SU-DHL-6 (cell line): ENCODE results near the gene LHX4.

Experiments used
- H2AFZ ChIP-seq: fragments of 200-600 bp; sonication (generic); 2 replicates; pipeline ENCODE4 v1.6.1; 2014; ENCODE audit warnings: low read depth, mild to moderate bottlenecking, moderate library complexity, mixed read lengths, antibody characterized with exemption, low read length; ENCODE audit not compliant: severe bottlenecking
- H3F3A ChIP-seq: fragments of 200-600 bp; shearing (Covaris generic); 2 replicates; pipeline ENCODE4 v1.6.0; 2016; ENCODE audit warnings: antibody characterized with exemption, mild to moderate bottlenecking; ENCODE audit not compliant: insufficient read depth
- H3K27ac ChIP-seq: fragments of 200-600 bp; sonication (generic); 2 replicates; pipeline ENCODE4 v1.5.1; 2016; ENCODE audit warnings: low read depth, mild to moderate bottlenecking, low read length, moderate library complexity, mixed read lengths
- H3K27me3 ChIP-seq: fragments of 200-600 bp; sonication (generic), shearing (Covaris generic); 2 replicates; pipeline ENCODE4 v1.6.0; 2014; ENCODE audit warnings: mild to moderate bottlenecking, low read length
- H3K36me3 ChIP-seq: fragments of 200-600 bp; sonication (generic); 2 replicates; pipeline ENCODE4 v1.6.1; 2014; ENCODE audit warnings: mild to moderate bottlenecking, low read length, mixed read lengths
- H3K4me2 ChIP-seq: fragments of 300-600, 200-600 bp; shearing (Covaris generic), sonication (generic); 2 replicates; pipeline ENCODE4 v1.6.0; 2014; ENCODE audit warnings: low read length, low read depth, mild to moderate bottlenecking; ENCODE audit not compliant: poor library complexity, severe bottlenecking
- H3K4me3 ChIP-seq: fragments of 200-600 bp; sonication (generic); 2 replicates; pipeline ENCODE4 v1.5.1; 2014; ENCODE audit warnings: antibody characterized with exemption, low read length, mild to moderate bottlenecking, mixed read lengths; ENCODE audit not compliant: insufficient read depth, poor library complexity, severe bottlenecking
- H3K79me2 ChIP-seq: fragments of 200-600 bp; sonication (generic); 2 replicates; pipeline ENCODE4 v1.6.1; 2014; ENCODE audit warnings: mild to moderate bottlenecking, low read length, moderate library complexity; ENCODE audit not compliant: insufficient read depth
- H3K9ac ChIP-seq: fragments of 200-600 bp; sonication (generic); 2 replicates; pipeline ENCODE4 v1.7.0; 2014; ENCODE audit warnings: mild to moderate bottlenecking, low read length
- H3K9me2 ChIP-seq: fragments of 200-600 bp; sonication (generic); replicated peaks from 2 replicates; pipeline ENCODE4 v1.6.1; 2014; ENCODE audit warnings: low read length; ENCODE audit not compliant: insufficient read depth
- H3K9me3 ChIP-seq: fragments of 200-600 bp; sonication (generic); 2 replicates; pipeline ENCODE4 v1.6.1; 2014; ENCODE audit warnings: low read length, mixed read lengths; ENCODE audit not compliant: insufficient read depth
- H4K20me1 ChIP-seq: fragments of 200-600 bp; sonication (generic); 2 replicates; pipeline ENCODE4 v1.6.1; 2014; ENCODE audit warnings: low read depth, mild to moderate bottlenecking, antibody characterized with exemption, low read length, moderate library complexity, mixed read lengths
- CTCF ChIP-seq: fragments of 200-600 bp; sonication (generic); IDR thresholded peaks from one replicate; pipeline ENCODE4 v1.5.1; 2017; ENCODE audit warnings: antibody characterized with exemption, mild to moderate bottlenecking, low read length, moderate library complexity; ENCODE audit not compliant: insufficient read depth, poor library complexity, severe bottlenecking
- EZH2phosphoT487 ChIP-seq: fragments of 200-600 bp; sonication (generic), shearing (Covaris generic); conservative IDR thresholded peaks from 2 replicates; pipeline ENCODE4 v1.6.1; 2018; ENCODE audit warnings: mild to moderate bottlenecking, antibody characterized with exemption, low read length, moderate library complexity, mixed read lengths

LHX4 gene

GRCh38 chr1:180261030-180261429 is 31.0 kb downstream of the LHX4 start:
- TF ChIP-seq EZH2phosphoT487 (no peak), CTCF (no peak)
- H3K9me2 ChIP-seq, result no peaks in the 10 kb centered on the region
- H3K4me3 ChIP-seq, result no peak overlapping the region
- no peak overlapping the region for H3K27ac ChIP-seq
- H3K9me3 ChIP-seq, result no peaks in the 10 kb centered on the region
- H3K36me3 ChIP-seq, result no peaks in the 10 kb centered on the region
- H3K27me3 ChIP-seq, result no peaks in the 10 kb centered on the region
- H3K79me2 ChIP-seq, result no peaks in the 10 kb centered on the region
- no peak overlapping the region for H3K9ac ChIP-seq
- no peaks in the 10 kb centered on the region for H3F3A ChIP-seq
- H4K20me1 ChIP-seq, result no peaks in the 10 kb centered on the region
- no peak overlapping the region for H2AFZ ChIP-seq
- no peak overlapping the region for H3K4me2 ChIP-seq

- Histone ChIP-seq H3K9me2 (no peaks in the 10 kb centered on the region), H3K4me2 (no peak overlapping the region), H3K79me2 (no peaks in the 10 kb centered on the region), H3K27ac (no peak overlapping the region), H3K36me3 (no peaks in the 10 kb centered on the region), H3K4me3 (no peak overlapping the region), H3K27me3 (no peaks in the 10 kb centered on the region), H3K9ac (no peak overlapping the region), H2AFZ (no peak overlapping the region), H3F3A (no peaks in the 10 kb centered on the region), H4K20me1 (no peaks in the 10 kb centered on the region), H3K9me3 (no peaks in the 10 kb centered on the region)
- no peak for TF ChIP-seq CTCF
- no peak for TF ChIP-seq EZH2phosphoT487
These were observed 31.6 kb downstream of the LHX4 start for GRCh38 chr1:180261524-180262155.

GRCh38 chr1:180262628-180263488 is 32.8 kb downstream of the LHX4 start:
- Histone ChIP-seq H3K4me3 (no peak overlapping the region), H3K36me3 (no peaks in the 10 kb centered on the region), H3K9ac (no peak overlapping the region), H2AFZ (no peak overlapping the region), H3F3A (no peaks in the 10 kb centered on the region), H4K20me1 (no peaks in the 10 kb centered on the region), H3K9me3 (no peaks in the 10 kb centered on the region), H3K79me2 (no peaks in the 10 kb centered on the region), H3K9me2 (no peaks in the 10 kb centered on the region), H3K27ac (no peak overlapping the region), H3K27me3 (no peaks in the 10 kb centered on the region), H3K4me2 (no peak overlapping the region)
- TF ChIP-seq CTCF (no peak), EZH2phosphoT487 (no peak)
